ENCODE results near the gene ASTN2. TPM values are rescaled to one million over a fixed set of nuclear protein-coding genes. Genes with fewer than 3 reads are reported as not detected.

Gene ASTN2
- total and polyA plus RNA-seq, 2 donors (not counting 3 experiments of a cell fraction or from before 2014, with no cell fraction given), result 1.0 to 1.9 TPM

DNA sequence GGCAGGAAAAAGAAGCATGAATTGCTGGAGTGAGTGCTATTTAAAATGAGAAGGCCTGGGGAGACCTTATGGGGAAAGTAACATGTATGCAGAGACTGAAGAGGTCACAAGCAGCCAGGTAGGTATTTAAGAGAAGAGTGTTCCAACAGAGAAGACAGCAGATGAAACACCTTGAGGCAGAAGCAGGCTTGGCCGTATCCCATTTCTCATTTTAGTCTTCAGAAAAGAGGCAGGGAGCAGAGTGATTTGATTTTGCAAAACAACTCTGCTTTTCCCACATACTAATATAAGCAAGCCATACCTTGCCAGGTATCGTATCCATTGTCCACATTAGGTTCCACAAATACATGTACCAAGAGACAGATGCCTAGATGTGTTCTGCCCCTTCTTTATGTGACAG, 244.3 kb downstream of the ASTN2 start:
- no peaks in the 10 kb centered on the region for H3K4me1 ChIP-seq (ENCODE audit: control insufficient read depth, extremely low read depth, insufficient read depth, low read length)
- H3K4me3 ChIP-seq (replicated peaks in 1 of 3; ENCODE audit: insufficient read depth in 1 of 3, low read depth in 1 of 3, low read length in 3 of 3), result no peak overlapping the region
- no peaks in the 10 kb centered on the region for H3K27me3 ChIP-seq (ENCODE audit: control insufficient read depth in 2 of 2, insufficient read depth in 2 of 2, low read length in 2 of 2)
- DNase-seq (ENCODE audit: low read depth, low spot score), result no peak
- CTCF ChIA-PET, result no interaction called here
- FAIRE-seq, result no peak
- TF ChIP-seq POLR2AphosphoS5 (IDR thresholded peaks at IDR 0.05; ENCODE audit: insufficient read depth, low read depth, low read length) (no peak), JUN (IDR thresholded peaks at IDR 0.05; ENCODE audit: borderline replicate concordance, insufficient read depth, insufficient read length, low read depth) (no peak), MAX (IDR thresholded peaks at IDR 0.05; ENCODE audit: insufficient read depth, insufficient read length) (no peak), EZH2 (IDR thresholded peaks at IDR 0.05; ENCODE audit: borderline replicate concordance, low read depth, low read length, severe bottlenecking) (no peak), GATA2 (IDR thresholded peaks at IDR 0.05; ENCODE audit: insufficient read depth, insufficient read length, low read depth, low read length) (no peak), FOS (IDR thresholded peaks at IDR 0.05; ENCODE audit: borderline replicate concordance, insufficient read depth, low read length) (no peak), MYC (IDR thresholded peaks at IDR 0.05; ENCODE audit: low read depth, low read length) (no peak), POLR2A (IDR thresholded peaks at IDR 0.05; ENCODE audit: low read depth, low read length) (no peak)
- TF ChIP-seq, protein P1, sequence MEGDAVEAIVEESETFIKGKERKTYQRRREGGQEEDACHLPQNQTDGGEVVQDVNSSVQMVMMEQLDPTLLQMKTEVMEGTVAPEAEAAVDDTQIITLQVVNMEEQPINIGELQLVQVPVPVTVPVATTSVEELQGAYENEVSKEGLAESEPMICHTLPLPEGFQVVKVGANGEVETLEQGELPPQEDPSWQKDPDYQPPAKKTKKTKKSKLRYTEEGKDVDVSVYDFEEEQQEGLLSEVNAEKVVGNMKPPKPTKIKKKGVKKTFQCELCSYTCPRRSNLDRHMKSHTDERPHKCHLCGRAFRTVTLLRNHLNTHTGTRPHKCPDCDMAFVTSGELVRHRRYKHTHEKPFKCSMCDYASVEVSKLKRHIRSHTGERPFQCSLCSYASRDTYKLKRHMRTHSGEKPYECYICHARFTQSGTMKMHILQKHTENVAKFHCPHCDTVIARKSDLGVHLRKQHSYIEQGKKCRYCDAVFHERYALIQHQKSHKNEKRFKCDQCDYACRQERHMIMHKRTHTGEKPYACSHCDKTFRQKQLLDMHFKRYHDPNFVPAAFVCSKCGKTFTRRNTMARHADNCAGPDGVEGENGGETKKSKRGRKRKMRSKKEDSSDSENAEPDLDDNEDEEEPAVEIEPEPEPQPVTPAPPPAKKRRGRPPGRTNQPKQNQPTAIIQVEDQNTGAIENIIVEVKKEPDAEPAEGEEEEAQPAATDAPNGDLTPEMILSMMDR (IDR thresholded peaks at IDR 0.05; ENCODE audit: extremely low read depth in 1 of 2, insufficient read depth in 1 of 2, low read depth in 1 of 2, low read length in 2 of 2), result no peak
- H3K9me1 ChIP-seq (replicated peaks; ENCODE audit: control insufficient read depth, extremely low read depth, insufficient read depth, low read length), result no peaks in the 10 kb centered on the region
- POLR2A ChIA-PET, result no interaction called here
- no peak overlapping the region for H3K9ac ChIP-seq (replicated peaks; ENCODE audit: extremely low read depth, insufficient read depth, low read length)
- no peak overlapping the region for H3K27ac ChIP-seq (ENCODE audit: insufficient read depth, low read depth, low read length)
- H4K20me1 ChIP-seq (replicated peaks; ENCODE audit: control insufficient read depth, extremely low read depth, insufficient read depth, low read length), result no peaks in the 10 kb centered on the region
- dilution Hi-C loops (cut with MboI; ENCODE audit: extremely low pct_ligation_motif_present, low sequenced_read_pairs) (no loop called here), intact Hi-C loops (cut with micrococcal nuclease) (no loop called here)
- BruUV-seq (replicated peaks), result no TSS peak
- no peak overlapping the region for H2AFZ ChIP-seq (ENCODE audit: low read depth, low read length)
- H3K4me2 ChIP-seq (ENCODE audit: insufficient read depth, low read length), result no peak overlapping the region
- no peaks in the 10 kb centered on the region for H3K79me2 ChIP-seq (ENCODE audit: control insufficient read depth, insufficient read depth, low read length)
- no peaks in the 10 kb centered on the region for H3K36me3 ChIP-seq (ENCODE audit: control insufficient read depth in 2 of 2, extremely low read depth in 1 of 2, insufficient read depth in 2 of 2, low read length in 2 of 2)
- H3K9me3 ChIP-seq (replicated peaks; ENCODE audit: control insufficient read depth, insufficient read depth, low read length), result peaks cover 3% of the 10 kb centered on the region

Measured in endothelial cell of umbilical vein (primary cell).